GM18505 (cell line): ENCODE measurements around the gene RGS8.

Experiments
- ATAC-seq: cut with Tn5 transposase; IDR thresholded peaks from one replicate; pipeline ENCODE4 v1.9.1; 2021; ENCODE audit not compliant: unreplicated experiment
- POLR2A ChIP-seq: IDR thresholded peaks from 4 replicates; pipeline ENCODE4 v1.6.1; 2011; ENCODE audit warnings: borderline replicate concordance; ENCODE audit not compliant: insufficient read depth, insufficient read length; ENCODE audit errors: extremely low read depth

RGS8 gene, protein sequence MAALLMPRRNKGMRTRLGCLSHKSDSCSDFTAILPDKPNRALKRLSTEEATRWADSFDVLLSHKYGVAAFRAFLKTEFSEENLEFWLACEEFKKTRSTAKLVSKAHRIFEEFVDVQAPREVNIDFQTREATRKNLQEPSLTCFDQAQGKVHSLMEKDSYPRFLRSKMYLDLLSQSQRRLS

DNA sequence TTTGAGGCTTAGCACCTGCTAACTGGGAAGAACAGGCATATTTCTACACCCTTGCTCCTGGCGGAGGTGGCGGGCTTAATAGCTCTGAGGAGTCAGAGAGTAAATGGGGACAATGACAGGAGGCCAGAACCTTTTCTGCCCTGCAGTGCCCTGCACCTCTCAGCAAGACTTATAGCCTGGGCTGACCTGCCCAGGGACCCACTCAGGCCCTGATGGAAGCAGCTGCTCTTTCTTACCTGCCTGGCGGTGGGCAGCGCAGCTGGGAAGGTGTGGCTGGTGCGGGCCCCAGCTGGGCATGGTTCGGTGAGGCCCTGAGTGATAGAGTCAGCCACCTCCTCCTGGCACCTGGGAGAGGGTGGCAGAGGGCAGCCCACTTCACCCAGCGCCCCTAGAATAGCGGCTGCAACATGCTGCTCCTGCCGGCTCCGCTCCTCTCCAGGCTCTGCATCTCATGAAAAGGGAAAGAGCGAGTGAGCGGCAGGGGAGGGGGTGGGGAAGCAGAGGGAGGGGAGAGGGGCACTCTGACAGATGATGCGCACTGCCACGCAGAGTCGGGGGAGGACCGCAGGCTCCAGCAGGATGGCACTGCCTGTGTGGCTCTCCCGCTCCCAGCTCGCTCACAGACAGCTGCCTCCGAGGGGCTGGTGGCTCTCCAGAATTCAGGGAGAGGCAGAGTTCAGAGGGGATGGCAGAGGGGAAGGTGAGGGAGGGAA, at the start of gene RGS8:
TSS of gene RGS8 (minus strand) at position 472 of the 713 bp plus-strand sequence. CDS start 14,938 bp downstream, outside the sequence.
- no peak for ATAC-seq
- no peak for TF ChIP-seq POLR2A

DNA sequence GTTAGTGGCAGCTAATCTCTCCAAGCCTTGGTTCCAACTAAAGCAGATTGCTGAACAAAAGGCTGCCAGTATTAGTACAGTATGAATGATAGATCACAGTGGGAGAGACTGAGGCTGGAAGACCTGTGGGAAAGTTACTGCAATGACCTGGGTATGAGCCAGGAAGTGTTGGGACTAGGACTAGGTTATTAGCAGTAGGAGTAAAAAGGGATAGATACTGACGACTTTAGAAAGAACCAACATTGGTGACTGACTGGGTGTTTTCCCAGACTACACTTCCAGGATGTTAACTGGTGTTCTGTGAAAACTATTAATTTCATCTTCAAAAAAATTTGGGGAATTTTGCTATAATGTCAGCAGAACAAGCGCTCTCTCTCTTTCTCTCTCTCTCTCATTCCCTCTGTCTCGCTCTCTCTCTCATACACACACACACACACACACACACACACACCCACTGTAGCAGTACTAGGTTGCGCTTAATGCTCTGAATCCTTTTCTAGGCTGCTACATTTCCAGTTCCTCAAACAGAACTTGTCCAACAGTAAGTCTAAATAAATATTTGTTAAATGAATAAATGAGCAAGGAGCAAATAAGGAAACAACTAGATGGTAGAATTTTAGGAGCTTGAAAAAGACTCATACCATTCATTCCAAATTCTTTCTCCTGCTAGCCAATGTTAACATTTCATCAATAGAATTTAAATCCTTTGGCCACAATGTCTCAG, 47.6 kb upstream of the RGS8 start:
- no peak for ATAC-seq
- TF ChIP-seq POLR2A, result no peak

DNA sequence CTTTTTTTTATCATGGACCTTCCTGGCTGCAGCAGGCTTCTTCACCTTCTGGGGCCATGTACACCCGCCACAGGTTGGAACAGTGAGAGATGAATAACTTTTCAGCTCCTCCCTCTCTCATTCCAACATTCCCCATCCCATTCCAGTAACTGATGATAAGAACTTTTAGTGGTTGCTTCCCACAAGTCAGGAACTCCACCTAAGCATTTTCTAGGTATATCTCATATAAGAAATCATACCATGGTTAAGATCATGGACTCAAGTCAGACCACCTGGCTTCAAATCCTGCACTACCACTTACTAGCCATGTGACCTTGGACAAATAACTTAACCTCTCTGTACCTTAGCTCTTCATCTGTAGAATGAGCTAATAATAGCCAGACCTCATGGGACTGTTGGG, 42.5 kb upstream of the RGS8 start:
- TF ChIP-seq POLR2A, result no peak
- no peak for ATAC-seq

DNA sequence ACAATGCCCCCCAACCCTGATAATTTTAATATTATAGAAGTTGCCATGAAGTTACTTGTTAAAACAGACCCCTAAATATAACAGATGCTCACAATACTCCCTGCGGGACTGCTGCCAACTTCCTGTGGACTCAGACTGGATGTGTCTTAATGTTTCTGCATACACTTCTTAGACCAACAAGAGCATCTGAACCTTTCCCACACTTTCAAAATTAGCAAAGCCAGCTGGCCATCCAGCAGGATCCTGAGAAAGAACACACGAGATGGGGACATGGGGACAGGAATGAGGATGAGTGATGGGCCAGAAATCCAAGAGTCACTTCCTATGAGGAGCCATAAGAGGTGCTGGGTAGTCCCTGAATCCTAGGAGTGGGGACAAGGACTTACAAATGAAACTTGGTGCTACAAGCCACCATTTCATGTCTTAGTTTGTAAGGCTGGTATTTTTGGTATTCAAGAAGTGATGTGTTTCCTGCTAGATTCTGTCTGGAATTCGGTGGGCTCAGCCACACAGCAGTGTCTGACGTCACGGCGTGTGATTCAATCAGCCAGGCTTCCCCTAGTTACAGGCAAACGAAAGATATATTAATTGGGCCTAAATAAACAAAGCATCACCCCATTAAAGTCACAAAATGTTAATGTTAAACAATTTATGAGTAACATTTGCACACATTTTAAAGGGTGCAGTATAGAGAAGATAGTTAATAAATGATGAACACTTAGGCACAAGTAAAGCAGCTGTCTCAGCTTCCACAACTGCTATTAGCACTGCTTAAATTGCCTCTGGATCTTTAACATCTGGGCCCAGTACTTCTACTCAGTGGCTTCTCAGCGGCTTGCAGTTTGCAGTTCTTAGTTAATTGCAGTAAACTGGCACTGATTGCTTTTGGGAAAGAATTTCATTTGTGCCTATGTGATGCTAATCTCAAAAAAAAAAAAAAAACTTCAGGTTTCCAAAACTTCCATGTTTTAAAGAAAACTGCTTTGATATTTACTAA, 41.2 kb upstream of the RGS8 start:
- ATAC-seq, result no peak

DNA sequence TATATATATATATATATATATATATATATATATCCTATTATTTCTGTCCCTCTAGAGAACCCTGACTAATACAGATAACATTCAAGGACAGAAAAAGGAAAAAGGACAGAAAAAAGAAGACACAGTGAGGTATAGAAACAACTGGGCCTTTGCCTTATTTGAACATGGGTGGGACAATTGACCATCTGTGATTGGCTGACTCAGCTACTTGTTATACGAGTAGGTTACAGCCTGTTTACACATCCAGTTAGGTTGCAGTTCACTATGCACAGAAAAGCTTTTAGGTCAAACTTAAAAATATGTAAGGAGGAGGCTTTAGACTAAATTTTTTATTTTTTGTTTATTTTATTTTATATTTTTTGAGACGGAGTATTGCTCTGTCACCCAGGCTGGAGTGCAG, 39.8 kb upstream of the RGS8 start:
- no peak for TF ChIP-seq POLR2A
- no peak for ATAC-seq

More for the DNA sequence above, 41.2 kb upstream of the RGS8 start:
- TF ChIP-seq POLR2A, result no peak

DNA sequence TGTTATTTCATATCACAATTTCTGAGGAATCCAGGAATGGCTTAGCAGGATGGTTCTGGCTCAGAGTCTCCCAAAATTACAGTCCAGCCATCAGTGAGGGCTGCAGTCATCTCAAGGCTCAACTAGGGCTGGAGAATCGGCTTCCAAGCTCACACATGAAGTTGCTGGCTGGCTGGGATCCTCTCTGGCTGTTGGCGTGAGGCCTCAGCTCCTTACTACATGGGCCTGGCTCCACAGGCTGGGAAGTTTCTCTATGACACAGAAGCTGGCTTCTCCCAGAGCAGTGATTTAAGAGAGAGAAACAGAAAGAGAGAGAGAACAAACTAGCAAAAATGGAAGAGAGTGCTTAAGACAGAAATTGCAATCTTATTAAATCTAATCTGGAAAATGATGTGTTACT, 38.8 kb upstream of the RGS8 start:
- TF ChIP-seq POLR2A, result no peak
- no peak for ATAC-seq

DNA sequence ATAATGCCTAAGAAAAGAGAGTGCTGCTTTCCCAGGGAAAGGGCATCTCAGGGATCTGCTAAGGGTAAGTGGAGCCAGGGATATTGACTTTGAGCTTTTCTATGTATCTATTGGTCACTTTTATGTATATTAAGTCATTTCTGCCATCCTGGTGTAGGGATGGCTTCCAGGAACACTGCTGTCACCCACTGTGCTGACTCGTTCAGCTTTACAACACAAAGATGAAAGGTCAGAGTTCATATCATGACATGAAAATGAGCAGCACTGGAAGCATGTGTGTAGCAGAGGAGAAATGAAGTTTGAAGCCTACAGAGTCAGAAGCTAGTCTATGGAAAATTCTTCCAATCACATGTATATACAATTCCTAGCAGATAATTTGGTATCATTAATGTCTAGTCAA, 37.1 kb upstream of the RGS8 start:
- TF ChIP-seq POLR2A, result no peak

DNA sequence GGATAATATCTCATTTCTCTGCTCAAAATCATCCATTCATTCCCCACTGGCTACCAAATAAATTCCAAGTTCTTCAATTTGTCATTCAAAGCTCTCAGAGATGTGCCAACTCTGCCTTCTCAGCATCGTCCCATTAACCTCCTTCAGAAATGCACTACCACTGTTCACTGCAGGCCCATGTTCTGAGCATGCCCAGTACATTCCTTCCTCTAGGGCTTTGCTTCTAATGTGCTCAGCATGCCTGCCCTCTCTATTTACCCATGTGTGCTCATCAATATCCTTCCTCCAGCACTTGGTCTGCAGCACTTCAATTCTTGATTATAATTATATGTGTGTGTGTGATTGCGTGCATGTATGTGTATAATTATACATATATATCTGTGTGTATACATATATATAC, 36.1 kb upstream of the RGS8 start:
- ATAC-seq, result no peak
- TF ChIP-seq POLR2A, result no peak

More for the DNA sequence above, 37.1 kb upstream of the RGS8 start:
- no peak for ATAC-seq

DNA sequence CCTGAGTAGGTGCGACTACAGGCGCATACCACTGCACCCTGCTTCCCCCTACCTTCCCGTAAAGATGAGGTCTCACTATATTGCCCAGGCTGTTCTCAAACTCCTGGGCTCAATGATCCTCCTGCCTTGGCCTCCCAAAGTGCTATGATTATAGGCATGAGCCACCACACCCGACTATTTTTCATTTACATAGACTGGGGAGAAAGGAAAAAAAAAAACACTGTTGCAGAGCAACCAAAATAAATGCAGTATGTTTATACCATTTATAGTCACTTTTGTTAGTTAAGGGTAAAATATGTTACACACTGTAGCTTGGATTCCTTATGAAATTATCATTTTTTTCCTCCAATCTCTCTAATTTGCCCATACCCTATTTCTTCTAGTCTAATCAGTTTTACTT, 35.2 kb upstream of the RGS8 start:
- no peak for ATAC-seq
- TF ChIP-seq POLR2A, result no peak

DNA sequence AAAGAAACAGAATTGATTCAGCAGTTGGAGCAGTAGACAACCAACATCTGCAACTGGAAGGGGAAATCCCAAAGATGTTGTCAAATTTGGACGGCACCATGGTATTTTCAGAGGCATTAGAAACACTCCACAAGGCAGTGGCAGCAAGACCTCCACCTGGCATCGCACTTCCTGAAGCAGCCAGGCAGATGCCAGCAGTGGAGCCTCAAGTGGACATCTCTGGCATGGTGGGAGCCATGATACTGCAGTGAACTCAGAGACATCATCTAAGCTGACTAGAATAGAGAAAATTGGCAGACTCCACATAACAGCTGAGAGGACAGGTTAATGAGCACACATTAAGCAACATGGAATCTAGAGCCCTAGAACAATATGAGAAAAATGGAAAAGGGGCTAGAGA, 33.9 kb upstream of the RGS8 start:
- no peak for ATAC-seq

DNA sequence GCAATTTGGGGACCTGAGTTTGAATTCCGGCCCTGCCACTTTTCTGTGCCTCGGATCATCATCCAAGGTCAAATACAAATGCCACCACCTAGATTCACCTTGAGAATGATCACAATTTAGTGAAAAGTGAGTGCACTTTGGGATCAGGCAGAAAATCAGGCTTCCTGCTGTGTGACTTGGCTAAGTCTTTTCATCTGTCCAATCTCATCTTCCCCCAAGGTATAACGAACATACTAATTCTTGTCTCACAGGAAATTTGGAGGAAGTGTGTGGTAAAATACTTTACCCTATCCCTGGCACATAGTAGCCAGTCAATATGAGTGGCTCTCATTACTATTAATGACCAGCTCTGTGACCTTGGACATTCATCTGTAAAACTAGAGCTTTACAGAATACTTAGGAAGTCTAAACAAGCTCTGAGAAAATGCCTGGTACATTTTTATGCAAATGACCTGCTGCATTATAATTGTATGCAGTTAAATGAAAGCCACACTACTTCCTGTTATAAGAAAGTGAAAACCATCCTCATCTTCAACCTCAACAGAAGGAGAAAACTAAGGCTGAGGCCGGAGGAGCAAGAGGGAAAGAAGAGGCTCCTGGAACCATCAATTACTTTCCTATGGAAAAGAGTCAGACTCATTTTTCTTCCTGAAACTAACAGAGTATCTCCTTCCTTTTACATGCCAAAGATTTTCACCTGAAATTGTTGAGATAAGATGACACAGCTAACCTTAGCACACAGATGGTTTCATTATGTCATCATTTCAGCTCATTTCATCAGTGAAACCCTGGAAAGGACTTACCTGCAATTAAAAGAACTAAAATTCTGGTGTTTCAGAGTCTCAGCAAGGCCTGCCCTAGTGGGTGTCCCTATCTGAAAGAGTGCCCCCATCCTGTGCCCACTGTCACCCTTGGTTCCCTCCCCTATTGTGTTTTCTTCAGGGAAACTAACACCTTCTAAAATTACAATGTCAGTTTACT, 32.6 kb upstream of the RGS8 start:
- no peak for ATAC-seq
- no peak for TF ChIP-seq POLR2A

More for the DNA sequence above, 33.9 kb upstream of the RGS8 start:
- no peak for TF ChIP-seq POLR2A

DNA sequence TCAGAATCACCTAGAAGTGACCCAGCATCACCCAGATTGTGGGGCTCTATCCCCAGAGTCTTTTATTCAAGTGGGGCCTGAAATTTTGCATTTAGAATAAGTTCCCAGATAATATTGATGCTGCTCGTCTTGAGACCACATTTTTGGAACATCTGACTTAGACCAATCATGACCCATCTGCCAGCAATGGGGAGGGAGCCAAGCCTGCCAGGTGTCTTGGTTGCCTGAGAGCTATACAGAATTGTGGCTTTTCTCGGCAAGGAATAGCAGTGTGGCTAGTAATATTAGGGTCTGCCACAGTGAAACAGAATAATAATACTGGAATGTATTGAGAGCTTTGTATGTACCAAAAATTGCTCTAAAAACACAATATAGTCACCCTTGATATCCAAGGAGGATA, 31.1 kb upstream of the RGS8 start:
- TF ChIP-seq POLR2A, result no peak
- ATAC-seq, result no peak
